Osteocyte (in vitro differentiated cells): Measurements from ENCODE around the gene PRRT3. TPM values are rescaled to one million over a fixed set of nuclear protein-coding genes. Genes with fewer than 3 reads are reported as not detected.

Experiments used
- DNase-seq: peaks from one replicate; pipeline ENCODE4 v3.0.0; 2021; ENCODE audit warnings: mixed read lengths; ENCODE audit not compliant: unreplicated experiment; ENCODE audit errors: extremely low spot score
- H3K27ac Mint-ChIP-seq: one replicate; pipeline ENCODE4 v1.8.0; 2021; ENCODE audit warnings: mild to moderate bottlenecking, mixed read lengths; ENCODE audit not compliant: unreplicated experiment
- H3K27me3 Mint-ChIP-seq: one replicate; pipeline ENCODE4 v1.8.0; 2021; ENCODE audit warnings: mixed read lengths; ENCODE audit not compliant: unreplicated experiment
- H3K36me3 Mint-ChIP-seq: one replicate; pipeline ENCODE4 v1.8.0; 2021; ENCODE audit warnings: mixed read lengths; ENCODE audit not compliant: unreplicated experiment
- H3K4me1 Mint-ChIP-seq: one replicate; pipeline ENCODE4 v1.8.0; 2021; ENCODE audit warnings: mixed read lengths; ENCODE audit not compliant: unreplicated experiment
- H3K4me3 Mint-ChIP-seq: one replicate; pipeline ENCODE4 v1.8.0; 2021; ENCODE audit warnings: mild to moderate bottlenecking, moderate library complexity, mixed read lengths; ENCODE audit not compliant: unreplicated experiment
- H3K9me3 Mint-ChIP-seq: one replicate; pipeline ENCODE4 v1.8.0; 2021; ENCODE audit warnings: mixed read lengths; ENCODE audit not compliant: unreplicated experiment
- CTCF ChIP-seq: fragments of 200-600 bp; sonication (generic); IDR thresholded peaks from 2 replicates; pipeline ENCODE4 v1.5.0; 2021; ENCODE audit warnings: antibody characterized with exemption, mild to moderate bottlenecking, moderate library complexity
- long read RNA-seq: library from polyadenylated mRNA; unstranded; transcript quantifications from one replicate; pipeline ENCODE4 v2.0.0, GENCODE V29; 2021
- total RNA-seq: library from RNA; stranded (reverse); gene quantifications from 2 replicates; pipeline ENCODE4 v1.2.1, GENCODE V29; 2021

The PRRT3 gene
- 6.6 and 7.9 TPM in 2 replicates for total RNA-seq
- long read RNA-seq, partial matches to known transcripts, result 1 of 1 reads
- long read RNA-seq, other reads (novel, unspliced or antisense), result 0 of 1 reads

DNA sequence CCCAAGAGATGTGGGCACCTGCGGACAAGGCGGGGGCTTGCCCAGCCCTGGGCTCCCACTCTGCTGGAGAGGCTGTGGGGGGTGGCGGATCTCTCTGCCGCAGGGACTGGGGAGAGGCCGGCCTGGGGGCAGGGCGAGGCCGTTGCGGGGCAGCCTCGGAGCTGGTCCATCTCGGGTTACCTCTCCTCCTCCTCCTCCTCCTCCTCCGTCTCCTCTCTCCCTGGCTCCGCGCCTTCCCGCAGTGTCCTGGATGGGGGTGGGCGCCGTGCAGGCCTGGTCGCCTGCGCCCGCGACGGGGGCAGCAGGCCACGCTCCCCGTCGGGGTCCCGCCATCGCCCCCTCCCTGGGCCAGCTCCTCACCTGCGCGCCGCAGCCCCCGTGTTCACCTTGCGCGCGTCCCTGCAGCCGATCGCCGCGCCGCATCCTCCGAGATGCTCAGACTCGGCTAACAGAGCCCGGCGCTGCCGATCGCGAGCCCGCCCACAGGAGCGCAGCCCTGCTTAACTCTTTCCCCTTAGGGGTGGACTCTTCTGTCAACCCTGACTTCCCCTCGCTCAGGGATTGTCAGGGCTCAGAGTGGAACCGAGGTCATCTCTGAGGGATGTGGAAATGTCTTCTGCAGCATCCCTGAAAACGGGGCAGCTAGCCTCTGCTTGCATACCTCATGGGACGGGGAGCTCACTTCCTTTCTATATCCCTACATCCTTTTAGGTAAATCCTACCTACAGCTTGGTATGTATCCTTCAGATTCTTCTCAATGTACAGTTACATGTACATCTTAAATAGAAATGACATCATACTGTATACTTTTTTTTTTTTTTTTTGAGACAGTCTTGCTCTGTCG is at the start of gene PRRT3:
Gene PRRT3 (minus strand): TSS at position 447 of the 844 bp plus-strand sequence. CDS start 2,293 bp downstream, outside the sequence.
- H3K36me3 Mint-ChIP-seq, result no peaks in the 10 kb centered on the region
- H3K4me1 Mint-ChIP-seq, result peaks cover 22% of the 10 kb centered on the region
- H3K27ac Mint-ChIP-seq, result no peak within 1 kb of the TSS
- TF ChIP-seq CTCF, result no peak
- H3K9me3 Mint-ChIP-seq, result no peaks in the 10 kb centered on the region
- no peak for DNase-seq
- peak within 1 kb of the TSS; percentile 76 for H3K4me3 Mint-ChIP-seq
- no peaks in the 10 kb centered on the region for H3K27me3 Mint-ChIP-seq

GRCh38 chr3:10000686-10001085 is 48.5 kb upstream of the PRRT3 start:
- no peaks in the 10 kb centered on the region for H3K27me3 Mint-ChIP-seq
- TF ChIP-seq CTCF, result no peak
- no peak for DNase-seq
- no peak overlapping the region for H3K4me3 Mint-ChIP-seq
- no peaks in the 10 kb centered on the region for H3K4me1 Mint-ChIP-seq
- no peaks in the 10 kb centered on the region for H3K9me3 Mint-ChIP-seq
- peaks cover 7% of the 10 kb centered on the region for H3K36me3 Mint-ChIP-seq
- no peak overlapping the region for H3K27ac Mint-ChIP-seq

DNA sequence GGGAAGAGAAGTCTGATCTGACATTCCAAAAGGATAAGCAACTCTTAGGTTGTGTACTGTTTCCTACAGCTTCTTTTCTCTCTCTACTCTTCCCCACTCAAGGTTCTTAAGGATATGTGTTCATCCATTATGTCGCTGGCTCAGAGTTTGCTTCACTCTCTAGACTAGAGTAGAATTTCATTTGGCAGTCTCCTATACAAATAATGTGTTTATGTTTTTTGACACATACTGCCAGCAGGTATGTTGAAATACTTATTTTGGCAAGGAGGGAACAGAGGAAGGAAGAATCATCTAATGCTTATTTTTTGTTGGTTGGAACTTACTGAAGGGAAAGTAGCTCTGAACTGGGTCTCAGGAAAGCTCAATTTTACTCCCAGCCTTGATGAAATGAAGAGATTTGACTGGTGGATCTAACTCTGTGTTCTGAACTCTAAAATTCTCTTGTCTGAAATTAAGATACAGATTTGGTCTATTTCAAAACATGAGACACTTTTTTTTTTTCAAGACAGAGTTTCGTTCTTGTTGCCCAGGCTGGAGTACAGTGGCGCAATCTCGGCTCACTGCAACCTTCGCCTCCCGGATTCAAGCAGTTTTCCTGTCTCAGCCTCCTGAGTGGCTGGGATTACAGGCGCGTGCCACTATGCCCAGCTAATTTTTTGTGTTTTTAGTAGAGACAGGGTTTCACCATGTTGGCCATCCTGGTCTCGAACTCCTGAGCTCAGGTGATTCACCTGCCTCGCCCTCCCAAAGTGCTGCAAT is 42.1 kb upstream of the PRRT3 start:
- TF ChIP-seq CTCF, result no peak
- Mint-ChIP-seq H3K9me3 (no peaks in the 10 kb centered on the region), H3K27me3 (no peaks in the 10 kb centered on the region), H3K4me3 (no peak overlapping the region), H3K4me1 (peaks cover 2% of the 10 kb centered on the region), H3K36me3 (peaks cover 2% of the 10 kb centered on the region), H3K27ac (no peak overlapping the region)
- DNase-seq, result no peak

- Mint-ChIP-seq H3K36me3 (no peaks in the 10 kb centered on the region), H3K27me3 (no peaks in the 10 kb centered on the region), H3K27ac (peak overlapping the region; percentile 89), H3K4me1 (peaks cover 15% of the 10 kb centered on the region), H3K4me3 (peak overlapping the region; percentile 91), H3K9me3 (no peaks in the 10 kb centered on the region)
- TF ChIP-seq CTCF, result no peak
- no peak for DNase-seq
These were observed 34.1 kb upstream of the PRRT3 start for GRCh38 chr3:9986230-9986725.

GRCh38 chr3:9980251-9980650 is 28.0 kb upstream of the PRRT3 start:
- H3K36me3 Mint-ChIP-seq, result peaks cover 11% of the 10 kb centered on the region

More at GRCh38 chr3:9980251-9980650, 28.0 kb upstream of the PRRT3 start:
- no peak for TF ChIP-seq CTCF
- Mint-ChIP-seq H3K4me3 (no peak overlapping the region), H3K9me3 (no peaks in the 10 kb centered on the region), H3K27ac (no peak overlapping the region), H3K27me3 (no peaks in the 10 kb centered on the region), H3K4me1 (peaks cover 27% of the 10 kb centered on the region)
- DNase-seq, result no peak
